ENCODE measurements around the gene SLC49A4. TPM values are rescaled to one million over a fixed set of nuclear protein-coding genes. Genes with fewer than 3 reads are reported as not detected.

SLC49A4 gene
- total and polyA plus RNA-seq, 2 of the 13 experiments (the other 11 are each of a cell fraction or from before 2014, with no cell fraction given), result 6.5 to 16.3 TPM

DNA sequence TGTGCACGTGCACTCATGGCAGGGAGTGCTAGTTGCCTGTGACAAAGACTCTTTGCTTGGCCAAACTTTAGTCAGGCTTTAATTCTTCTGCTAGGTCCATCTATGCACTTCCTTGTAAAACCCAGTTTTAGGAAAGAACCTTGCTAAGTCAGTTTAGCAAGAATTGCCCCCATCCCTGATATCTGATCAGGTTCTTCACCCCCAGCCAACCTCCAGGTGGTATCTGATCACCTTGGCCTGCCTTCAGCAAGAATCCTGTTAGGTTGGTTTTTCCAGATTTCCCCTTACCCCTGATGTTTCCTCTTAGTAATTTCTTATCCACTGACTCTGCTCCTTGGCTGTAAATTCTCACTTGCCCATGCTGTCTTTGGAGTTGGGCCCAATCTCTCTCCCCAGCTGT lies 9.6 kb upstream of the SLC49A4 start:
- Histone ChIP-seq H3K27me3 (ENCODE audit: control insufficient read depth in 1 of 2, insufficient read depth in 2 of 2, low read length in 2 of 2) (no peaks in the 10 kb centered on the region), H3K4me3 (replicated peaks in 1 of 3; ENCODE audit: insufficient read depth in 1 of 3, low read depth in 2 of 3, low read length in 3 of 3) (no peak overlapping the region), H2AFZ (ENCODE audit: low read length) (no peak overlapping the region), H3K79me2 (ENCODE audit: insufficient read depth, low read length) (no peaks in the 10 kb centered on the region), H3K27ac (ENCODE audit: extremely low read length, insufficient read depth, low read length) (no peak overlapping the region), H3K9me3 (ENCODE audit: low read length) (no peaks in the 10 kb centered on the region), H3K36me3 (replicated peaks in 1 of 2; ENCODE audit: control insufficient read depth in 1 of 2, insufficient read depth in 2 of 2, low read length in 2 of 2) (no peaks in the 10 kb centered on the region; a peak in 1 of 5 replicates), H3K4me2 (ENCODE audit: low read depth, low read length) (no peak overlapping the region), H3K4me1 (ENCODE audit: insufficient read depth, low read length) (peaks cover 27% of the 10 kb centered on the region), H4K20me1 (ENCODE audit: insufficient read depth, low read length) (no peaks in the 10 kb centered on the region), H3K9ac (ENCODE audit: insufficient read depth, low read depth, low read length) (no peak overlapping the region)
- POLR2A ChIA-PET, result interaction anchor here (0.6 kb wide), 1 partner anchor 870 kb away, joined by 4 read pairs; no protein-coding TSS in a partner anchor
- WGBS (ENCODE audit: low lambda C conversion rate), result 92% methylated on average over 1 of the region's 1 CpG
- DNase-seq (ENCODE audit: low spot score), result no peak
- in situ Hi-C loops (cut with HindIII; ENCODE audit: extremely low pct_ligation_motif_present, low pct_unique_long_range_greater_than_20kb), result no loop called here
- intact Hi-C loops (cut with micrococcal nuclease; ENCODE audit: unreplicated experiment), result no loop called here
- no peak for FAIRE-seq
- BruUV-seq (replicated peaks), result no TSS peak
- no peak for ATAC-seq
- CTCF ChIA-PET (ENCODE audit: low intra/inter-chr PET ratio, low total read pairs), result no interaction called here
- TF ChIP-seq NFRKB (IDR thresholded peaks at IDR 0.05) (no peak), RARA (CRISPR knock-in tag; IDR thresholded peaks at IDR 0.05) (no peak), TGIF2 (CRISPR knock-in tag; IDR thresholded peaks at IDR 0.05) (no peak), GTF3A (CRISPR knock-in tag; conservative IDR thresholded peaks at IDR 0.05) (no peak), ATRX (CRISPR knock-in tag; IDR thresholded peaks at IDR 0.05; ENCODE audit: borderline replicate concordance) (no peak), CCAR2 (optimal IDR thresholded peaks at IDR 0.05; ENCODE audit: low read depth, low read length) (no peak), JDP2 (CRISPR knock-in tag; IDR thresholded peaks at IDR 0.05; ENCODE audit: borderline replicate concordance) (no peak), ZNF234 (CRISPR knock-in tag; conservative IDR thresholded peaks at IDR 0.05) (no peak), TAF1 (CRISPR knock-in tag; IDR thresholded peaks at IDR 0.05) (no peak), EP300 (IDR thresholded peaks at IDR 0.05; ENCODE audit: low read depth in 2 of 2, low read length in 2 of 2) (no peak), EP300 (CRISPR knock-in tag; IDR thresholded peaks at IDR 0.05; ENCODE audit: borderline replicate concordance) (no peak), ZNF253 (CRISPR knock-in tag; IDR thresholded peaks at IDR 0.05; ENCODE audit: borderline replicate concordance) (no peak), NKX3-1 (CRISPR knock-in tag; IDR thresholded peaks at IDR 0.05) (no peak)
- TF ChIP-seq, protein P1, sequence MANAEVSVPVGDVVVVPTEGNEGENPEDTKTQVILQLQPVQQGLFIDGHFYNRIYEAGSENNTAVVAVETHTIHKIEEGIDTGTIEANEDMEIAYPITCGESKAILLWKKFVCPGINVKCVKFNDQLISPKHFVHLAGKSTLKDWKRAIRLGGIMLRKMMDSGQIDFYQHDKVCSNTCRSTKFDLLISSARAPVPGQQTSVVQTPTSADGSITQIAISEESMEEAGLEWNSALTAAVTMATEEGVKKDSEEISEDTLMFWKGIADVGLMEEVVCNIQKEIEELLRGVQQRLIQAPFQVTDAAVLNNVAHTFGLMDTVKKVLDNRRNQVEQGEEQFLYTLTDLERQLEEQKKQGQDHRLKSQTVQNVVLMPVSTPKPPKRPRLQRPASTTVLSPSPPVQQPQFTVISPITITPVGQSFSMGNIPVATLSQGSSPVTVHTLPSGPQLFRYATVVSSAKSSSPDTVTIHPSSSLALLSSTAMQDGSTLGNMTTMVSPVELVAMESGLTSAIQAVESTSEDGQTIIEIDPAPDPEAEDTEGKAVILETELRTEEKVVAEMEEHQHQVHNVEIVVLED (CRISPR knock-in tag; IDR thresholded peaks at IDR 0.05; ENCODE audit: borderline replicate concordance), result no peak
- TF ChIP-seq, protein P2, sequence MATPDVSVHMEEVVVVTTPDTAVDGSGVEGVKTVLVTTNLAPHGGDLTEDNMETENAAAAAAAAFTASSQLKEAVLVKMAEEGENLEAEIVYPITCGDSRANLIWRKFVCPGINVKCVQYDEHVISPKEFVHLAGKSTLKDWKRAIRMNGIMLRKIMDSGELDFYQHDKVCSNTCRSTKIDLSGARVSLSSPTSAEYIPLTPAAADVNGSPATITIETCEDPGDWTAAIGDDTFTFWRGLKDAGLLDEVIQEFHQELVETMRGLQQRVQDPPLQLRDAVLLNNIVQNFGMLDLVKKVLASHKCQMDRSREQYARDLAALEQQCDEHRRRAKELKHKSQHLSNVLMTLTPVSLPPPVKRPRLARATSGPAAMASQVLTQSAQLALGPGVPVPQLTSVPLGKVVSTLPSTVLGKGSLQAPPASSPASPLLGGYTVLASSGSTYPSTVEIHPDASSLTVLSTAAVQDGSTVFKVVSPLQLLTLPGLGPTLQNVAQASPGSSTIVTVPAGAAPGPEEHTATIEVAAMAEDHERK (CRISPR knock-in tag; IDR thresholded peaks at IDR 0.05; ENCODE audit: low read depth), result no peak
- TF ChIP-seq, protein P3, sequence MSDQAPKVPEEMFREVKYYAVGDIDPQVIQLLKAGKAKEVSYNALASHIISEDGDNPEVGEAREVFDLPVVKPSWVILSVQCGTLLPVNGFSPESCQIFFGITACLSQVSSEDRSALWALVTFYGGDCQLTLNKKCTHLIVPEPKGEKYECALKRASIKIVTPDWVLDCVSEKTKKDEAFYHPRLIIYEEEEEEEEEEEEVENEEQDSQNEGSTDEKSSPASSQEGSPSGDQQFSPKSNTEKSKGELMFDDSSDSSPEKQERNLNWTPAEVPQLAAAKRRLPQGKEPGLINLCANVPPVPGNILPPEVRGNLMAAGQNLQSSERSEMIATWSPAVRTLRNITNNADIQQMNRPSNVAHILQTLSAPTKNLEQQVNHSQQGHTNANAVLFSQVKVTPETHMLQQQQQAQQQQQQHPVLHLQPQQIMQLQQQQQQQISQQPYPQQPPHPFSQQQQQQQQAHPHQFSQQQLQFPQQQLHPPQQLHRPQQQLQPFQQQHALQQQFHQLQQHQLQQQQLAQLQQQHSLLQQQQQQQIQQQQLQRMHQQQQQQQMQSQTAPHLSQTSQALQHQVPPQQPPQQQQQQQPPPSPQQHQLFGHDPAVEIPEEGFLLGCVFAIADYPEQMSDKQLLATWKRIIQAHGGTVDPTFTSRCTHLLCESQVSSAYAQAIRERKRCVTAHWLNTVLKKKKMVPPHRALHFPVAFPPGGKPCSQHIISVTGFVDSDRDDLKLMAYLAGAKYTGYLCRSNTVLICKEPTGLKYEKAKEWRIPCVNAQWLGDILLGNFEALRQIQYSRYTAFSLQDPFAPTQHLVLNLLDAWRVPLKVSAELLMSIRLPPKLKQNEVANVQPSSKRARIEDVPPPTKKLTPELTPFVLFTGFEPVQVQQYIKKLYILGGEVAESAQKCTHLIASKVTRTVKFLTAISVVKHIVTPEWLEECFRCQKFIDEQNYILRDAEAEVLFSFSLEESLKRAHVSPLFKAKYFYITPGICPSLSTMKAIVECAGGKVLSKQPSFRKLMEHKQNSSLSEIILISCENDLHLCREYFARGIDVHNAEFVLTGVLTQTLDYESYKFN (CRISPR knock-in tag; conservative IDR thresholded peaks at IDR 0.05), result no peak
- TF ChIP-seq, protein P4, sequence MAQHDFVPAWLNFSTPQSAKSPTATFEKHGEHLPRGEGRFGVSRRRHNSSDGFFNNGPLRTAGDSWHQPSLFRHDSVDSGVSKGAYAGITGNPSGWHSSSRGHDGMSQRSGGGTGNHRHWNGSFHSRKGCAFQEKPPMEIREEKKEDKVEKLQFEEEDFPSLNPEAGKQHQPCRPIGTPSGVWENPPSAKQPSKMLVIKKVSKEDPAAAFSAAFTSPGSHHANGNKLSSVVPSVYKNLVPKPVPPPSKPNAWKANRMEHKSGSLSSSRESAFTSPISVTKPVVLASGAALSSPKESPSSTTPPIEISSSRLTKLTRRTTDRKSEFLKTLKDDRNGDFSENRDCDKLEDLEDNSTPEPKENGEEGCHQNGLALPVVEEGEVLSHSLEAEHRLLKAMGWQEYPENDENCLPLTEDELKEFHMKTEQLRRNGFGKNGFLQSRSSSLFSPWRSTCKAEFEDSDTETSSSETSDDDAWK (CRISPR knock-in tag; IDR thresholded peaks at IDR 0.05), result no peak

Measured in HepG2 (cell line).